ENCODE results near the gene METTL24.
"Not testable (repeated sequence)": the region's sequence is repeated elsewhere in the genome, so short reads cannot be mapped to it uniquely, and the experiment has no call there.

The METTL24 gene

GRCh38 chr6:110271732-110272022 lies 86.5 kb downstream of the METTL24 start:
- H3K4me1 ChIP-seq (ENCODE audit: control insufficient read depth, insufficient read depth, low read length) = no peaks in the 10 kb centered on the region
- no peaks in the 10 kb centered on the region for H3K27me3 ChIP-seq (ENCODE audit: control insufficient read depth, insufficient read depth, low read length)
- no peak overlapping the region for H3K4me3 ChIP-seq (ENCODE audit: low read length)
- H3K9me3 ChIP-seq (ENCODE audit: control insufficient read depth, low read length) = no peaks in the 10 kb centered on the region
- H3K9ac ChIP-seq (ENCODE audit: low read length) = no peak overlapping the region
- H3K36me3 ChIP-seq (ENCODE audit: control insufficient read depth, insufficient read depth, low read length) = no peaks in the 10 kb centered on the region

GRCh38 chr6:110270165-110270564 lies 88.0 kb downstream of the METTL24 start:
- H3K9me3 ChIP-seq (ENCODE audit: control insufficient read depth, low read length) = no peaks in the 10 kb centered on the region
- no peak overlapping the region for H3K4me3 ChIP-seq (ENCODE audit: low read length)
- no peaks in the 10 kb centered on the region for H3K4me1 ChIP-seq (ENCODE audit: control insufficient read depth, insufficient read depth, low read length)
- H3K36me3 ChIP-seq (ENCODE audit: control insufficient read depth, insufficient read depth, low read length) = no peaks in the 10 kb centered on the region
- no peaks in the 10 kb centered on the region for H3K27me3 ChIP-seq (ENCODE audit: control insufficient read depth, insufficient read depth, low read length)
- H3K9ac ChIP-seq (ENCODE audit: low read length) = no peak overlapping the region

- no peaks in the 10 kb centered on the region for H3K4me1 ChIP-seq (ENCODE audit: control insufficient read depth, insufficient read depth, low read length)
- H3K9me3 ChIP-seq (ENCODE audit: control insufficient read depth, low read length) = no peaks in the 10 kb centered on the region
- no peaks in the 10 kb centered on the region for H3K27me3 ChIP-seq (ENCODE audit: control insufficient read depth, insufficient read depth, low read length)
- no peaks in the 10 kb centered on the region for H3K36me3 ChIP-seq (ENCODE audit: control insufficient read depth, insufficient read depth, low read length)
- H3K9ac ChIP-seq (ENCODE audit: low read length) = no peak overlapping the region
- no peak overlapping the region for H3K4me3 ChIP-seq (ENCODE audit: low read length)
Observed at GRCh38 chr6:110269623-110270022, 88.5 kb downstream of the METTL24 start.

GRCh38 chr6:110266996-110267395 lies 91.2 kb downstream of the METTL24 start:
- Histone ChIP-seq H3K9me3 (ENCODE audit: control insufficient read depth, low read length) (no peaks in the 10 kb centered on the region), H3K36me3 (ENCODE audit: control insufficient read depth, insufficient read depth, low read length) (no peaks in the 10 kb centered on the region), H3K4me3 (ENCODE audit: low read length) (no peak overlapping the region), H3K4me1 (ENCODE audit: control insufficient read depth, insufficient read depth, low read length) (no peaks in the 10 kb centered on the region), H3K9ac (ENCODE audit: low read length) (no peak overlapping the region), H3K27me3 (ENCODE audit: control insufficient read depth, insufficient read depth, low read length) (no peaks in the 10 kb centered on the region)

GRCh38 chr6:110265273-110265672 lies 92.9 kb downstream of the METTL24 start:
- no peak overlapping the region for H3K4me3 ChIP-seq (ENCODE audit: low read length)
- H3K36me3 ChIP-seq (ENCODE audit: control insufficient read depth, insufficient read depth, low read length) = no peaks in the 10 kb centered on the region
- no peaks in the 10 kb centered on the region for H3K4me1 ChIP-seq (ENCODE audit: control insufficient read depth, insufficient read depth, low read length)
- H3K9ac ChIP-seq (ENCODE audit: low read length) = no peak overlapping the region
- no peaks in the 10 kb centered on the region for H3K27me3 ChIP-seq (ENCODE audit: control insufficient read depth, insufficient read depth, low read length)
- no peaks in the 10 kb centered on the region for H3K9me3 ChIP-seq (ENCODE audit: control insufficient read depth, low read length)

- H3K4me3 ChIP-seq (ENCODE audit: low read length) = no peak overlapping the region
- H3K9me3 ChIP-seq (ENCODE audit: control insufficient read depth, low read length) = no peaks in the 10 kb centered on the region
- H3K9ac ChIP-seq (ENCODE audit: low read length) = no peak overlapping the region
- H3K4me1 ChIP-seq (ENCODE audit: control insufficient read depth, insufficient read depth, low read length) = no peaks in the 10 kb centered on the region
- H3K27me3 ChIP-seq (ENCODE audit: control insufficient read depth, insufficient read depth, low read length) = no peaks in the 10 kb centered on the region
- no peaks in the 10 kb centered on the region for H3K36me3 ChIP-seq (ENCODE audit: control insufficient read depth, insufficient read depth, low read length)
Observed at GRCh38 chr6:110256366-110256765, 101.8 kb downstream of the METTL24 start.

GRCh38 chr6:110255211-110255750 lies 102.9 kb downstream of the METTL24 start:
- no peaks in the 10 kb centered on the region for H3K9me3 ChIP-seq (ENCODE audit: control insufficient read depth, low read length)
- no peak overlapping the region for H3K4me3 ChIP-seq (ENCODE audit: low read length)
- no peaks in the 10 kb centered on the region for H3K4me1 ChIP-seq (ENCODE audit: control insufficient read depth, insufficient read depth, low read length)
- no peaks in the 10 kb centered on the region for H3K27me3 ChIP-seq (ENCODE audit: control insufficient read depth, insufficient read depth, low read length)
- no peaks in the 10 kb centered on the region for H3K36me3 ChIP-seq (ENCODE audit: control insufficient read depth, insufficient read depth, low read length)
- no peak overlapping the region for H3K9ac ChIP-seq (ENCODE audit: low read length)

- Histone ChIP-seq H3K9ac (ENCODE audit: low read length) (no peak overlapping the region), H3K9me3 (ENCODE audit: control insufficient read depth, low read length) (no peaks in the 10 kb centered on the region), H3K4me3 (ENCODE audit: low read length) (no peak overlapping the region), H3K36me3 (ENCODE audit: control insufficient read depth, insufficient read depth, low read length) (no peaks in the 10 kb centered on the region), H3K27me3 (ENCODE audit: control insufficient read depth, insufficient read depth, low read length) (no peaks in the 10 kb centered on the region), H3K4me1 (ENCODE audit: control insufficient read depth, insufficient read depth, low read length) (no peaks in the 10 kb centered on the region)
Observed at GRCh38 chr6:110250838-110251237, 107.3 kb downstream of the METTL24 start.

GRCh38 chr6:110250058-110250457 lies 108.1 kb downstream of the METTL24 start:
- Histone ChIP-seq H3K9me3 (ENCODE audit: control insufficient read depth, low read length) (no peaks in the 10 kb centered on the region), H3K36me3 (ENCODE audit: control insufficient read depth, insufficient read depth, low read length) (no peaks in the 10 kb centered on the region), H3K4me3 (ENCODE audit: low read length) (no peak overlapping the region), H3K9ac (ENCODE audit: low read length) (no peak overlapping the region), H3K4me1 (ENCODE audit: control insufficient read depth, insufficient read depth, low read length) (no peaks in the 10 kb centered on the region), H3K27me3 (ENCODE audit: control insufficient read depth, insufficient read depth, low read length) (no peaks in the 10 kb centered on the region)

GRCh38 chr6:110246900-110247546 lies 111.1 kb downstream of the METTL24 start:
- H3K4me1 ChIP-seq (ENCODE audit: control insufficient read depth, insufficient read depth, low read length) = no peaks in the 10 kb centered on the region
- no peaks in the 10 kb centered on the region for H3K9me3 ChIP-seq (ENCODE audit: control insufficient read depth, low read length)
- no peak overlapping the region for H3K4me3 ChIP-seq (ENCODE audit: low read length)
- no peaks in the 10 kb centered on the region for H3K36me3 ChIP-seq (ENCODE audit: control insufficient read depth, insufficient read depth, low read length)
- H3K9ac ChIP-seq (ENCODE audit: low read length) = no peak overlapping the region
- no peaks in the 10 kb centered on the region for H3K27me3 ChIP-seq (ENCODE audit: control insufficient read depth, insufficient read depth, low read length)

GRCh38 chr6:110246378-110246777 lies 111.8 kb downstream of the METTL24 start:
- H3K9me3 ChIP-seq (ENCODE audit: control insufficient read depth, low read length) = no peaks in the 10 kb centered on the region
- H3K4me3 ChIP-seq (ENCODE audit: low read length) = no peak overlapping the region
- no peaks in the 10 kb centered on the region for H3K4me1 ChIP-seq (ENCODE audit: control insufficient read depth, insufficient read depth, low read length)
- no peak overlapping the region for H3K9ac ChIP-seq (ENCODE audit: low read length)
- no peaks in the 10 kb centered on the region for H3K36me3 ChIP-seq (ENCODE audit: control insufficient read depth, insufficient read depth, low read length)
- H3K27me3 ChIP-seq (ENCODE audit: control insufficient read depth, insufficient read depth, low read length) = no peaks in the 10 kb centered on the region

- not testable (repeated sequence) for H3K4me1 ChIP-seq (ENCODE audit: control insufficient read depth, insufficient read depth, low read length); H3K9ac ChIP-seq (ENCODE audit: low read length); H3K36me3 ChIP-seq (ENCODE audit: control insufficient read depth, insufficient read depth, low read length); H3K4me3 ChIP-seq (ENCODE audit: low read length); H3K27me3 ChIP-seq (ENCODE audit: control insufficient read depth, insufficient read depth, low read length); H3K9me3 ChIP-seq (ENCODE audit: control insufficient read depth, low read length)
Observed at GRCh38 chr6:110244621-110245020, 113.5 kb downstream of the METTL24 start.
